ENCODE measurements around the gene CDC20.

CDC20 gene

GRCh38 chr1:43358746-43359693 lies at the start of gene CDC20:
Gene CDC20, plus strand, starts transcription at chr1:43358981. Its CDS starts 235 bp downstream, at chr1:43359216.
- peak; percentile 99 for DNase-seq

DNA sequence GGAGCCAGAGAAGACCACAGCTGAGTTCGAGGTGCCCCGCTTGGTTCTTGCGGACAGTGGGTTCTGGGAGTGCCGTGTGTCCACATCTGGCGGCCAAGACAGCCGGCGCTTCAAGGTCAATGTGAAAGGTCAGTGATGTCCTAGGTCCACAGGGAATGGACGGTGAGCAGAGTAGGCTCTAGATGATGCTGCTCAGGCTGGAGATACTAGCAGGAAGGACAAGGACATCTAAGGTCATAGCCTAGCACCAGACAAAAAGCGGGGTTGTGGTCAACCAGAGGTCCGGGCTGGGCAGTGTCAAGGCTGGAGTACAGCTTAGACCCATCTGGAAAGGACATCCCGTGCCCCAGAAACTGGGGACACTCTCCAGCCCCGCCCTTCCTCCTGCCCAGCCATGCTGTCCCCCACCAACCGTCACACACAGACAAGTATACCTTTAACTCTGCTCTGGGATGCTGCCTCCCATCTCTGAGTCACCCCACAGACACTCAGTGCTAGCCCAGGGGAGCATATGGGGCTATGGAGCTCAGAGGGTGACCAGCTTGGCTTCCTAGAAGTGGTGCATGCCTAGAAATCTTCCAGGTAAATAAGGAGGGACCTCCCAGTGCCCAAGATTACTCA lies 49.3 kb upstream of the CDC20 start:
- no peak for DNase-seq

- DNase-seq, result no peak
Observed at GRCh38 chr1:43311521-43311920, 47.3 kb upstream of the CDC20 start.

GRCh38 chr1:43312212-43312623 lies 46.6 kb upstream of the CDC20 start:
- DNase-seq, result no peak

DNA sequence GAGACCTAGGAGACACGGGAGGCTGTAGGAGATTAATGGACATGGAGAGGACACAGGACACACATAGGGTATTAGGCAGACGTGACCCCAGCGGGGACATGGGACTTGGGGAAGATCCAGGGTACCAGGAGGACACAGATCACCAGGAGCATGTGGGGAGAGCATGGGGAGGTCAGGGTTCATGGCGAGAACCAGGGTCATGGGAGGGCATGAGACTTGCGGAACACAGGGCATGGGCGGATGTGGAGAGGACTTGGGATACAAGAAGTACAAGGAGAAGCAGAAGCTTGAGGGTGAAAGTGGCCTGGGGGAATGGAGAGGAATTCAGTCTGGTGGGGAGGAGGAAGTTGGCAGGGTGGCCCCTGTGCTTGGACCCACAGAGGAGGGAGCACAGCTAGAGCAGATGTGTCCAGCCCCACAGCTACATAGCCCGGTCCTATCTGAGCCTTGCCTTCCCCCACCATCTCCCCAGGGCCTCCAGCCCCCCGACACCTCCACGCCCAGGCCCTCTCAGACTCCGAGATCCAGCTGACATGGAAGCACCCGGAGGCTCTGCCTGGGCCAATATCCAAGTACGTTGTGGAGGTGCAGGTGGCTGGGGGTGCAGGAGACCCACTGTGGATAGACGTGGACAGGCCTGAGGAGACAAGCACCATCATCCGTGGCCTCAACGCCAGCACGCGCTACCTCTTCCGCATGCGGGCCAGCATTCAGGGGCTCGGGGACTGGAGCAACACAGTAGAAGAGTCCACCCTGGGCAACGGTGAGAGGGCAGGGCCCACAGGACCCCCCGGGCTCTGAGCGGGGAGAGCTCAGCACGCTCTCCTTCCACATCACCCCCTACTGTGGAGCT lies 45.9 kb upstream of the CDC20 start:
- DNase-seq, result no peak

- DNase-seq, result no peak
Observed at GRCh38 chr1:43313771-43314170, 45.0 kb upstream of the CDC20 start.

- DNase-seq, result no peak
Observed at GRCh38 chr1:43314233-43314632, 44.5 kb upstream of the CDC20 start.

DNA sequence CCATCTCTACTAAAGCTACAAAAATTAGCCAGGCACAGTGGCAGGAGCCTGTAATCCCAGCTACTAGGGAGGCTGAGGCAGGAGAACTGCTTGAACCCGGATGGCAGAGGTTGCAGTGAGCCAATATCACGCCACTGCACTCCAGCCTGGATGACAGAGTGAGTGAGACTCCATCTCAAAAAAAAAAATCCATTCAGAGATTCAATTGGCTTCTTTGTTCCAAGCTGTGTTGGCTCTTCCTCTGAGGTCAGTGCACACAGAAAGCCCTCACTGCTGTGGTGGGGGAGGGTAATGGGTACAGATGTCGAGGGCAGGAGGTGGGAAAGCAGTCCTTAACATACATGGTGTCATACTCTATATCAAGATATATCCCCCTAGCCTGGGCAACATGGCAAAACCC lies 43.3 kb upstream of the CDC20 start:
- DNase-seq, result no peak

DNA sequence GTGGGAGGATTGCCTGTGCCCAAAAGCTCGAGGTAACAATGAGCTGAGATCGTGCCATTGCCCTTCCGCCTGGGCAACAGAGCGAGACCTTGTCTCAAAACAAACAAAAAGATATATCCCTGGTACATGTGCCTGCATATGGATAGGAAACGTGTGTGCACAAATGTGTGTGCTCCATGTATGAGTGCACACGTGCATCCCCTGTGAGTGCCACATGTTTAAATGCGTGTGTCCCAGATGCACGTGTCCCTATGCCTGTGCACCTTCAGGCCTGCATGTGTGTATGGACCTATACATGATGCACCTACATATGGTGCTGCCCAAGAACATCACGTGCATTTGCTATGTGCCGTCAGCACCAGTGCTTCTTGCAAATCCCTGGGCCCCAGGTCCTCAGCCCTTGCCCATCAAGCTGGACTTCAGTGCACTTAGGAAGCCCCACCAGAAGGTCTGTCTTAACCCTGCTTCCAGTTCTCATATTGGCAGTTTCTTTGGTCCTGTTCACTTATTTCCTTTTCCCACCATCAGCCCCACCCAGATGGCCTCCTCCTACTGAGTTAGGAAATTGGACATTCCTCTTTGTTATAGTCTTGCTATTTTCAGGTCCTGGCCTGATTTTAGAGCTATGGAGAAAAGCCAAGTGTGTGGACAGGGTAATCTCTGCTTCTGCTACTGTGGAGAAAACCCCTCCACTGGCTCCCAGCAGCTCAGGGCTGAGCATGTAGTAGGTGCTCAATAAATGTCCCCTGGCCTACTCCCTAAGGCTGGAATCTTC lies 42.6 kb upstream of the CDC20 start:
- DNase-seq, result no peak

DNA sequence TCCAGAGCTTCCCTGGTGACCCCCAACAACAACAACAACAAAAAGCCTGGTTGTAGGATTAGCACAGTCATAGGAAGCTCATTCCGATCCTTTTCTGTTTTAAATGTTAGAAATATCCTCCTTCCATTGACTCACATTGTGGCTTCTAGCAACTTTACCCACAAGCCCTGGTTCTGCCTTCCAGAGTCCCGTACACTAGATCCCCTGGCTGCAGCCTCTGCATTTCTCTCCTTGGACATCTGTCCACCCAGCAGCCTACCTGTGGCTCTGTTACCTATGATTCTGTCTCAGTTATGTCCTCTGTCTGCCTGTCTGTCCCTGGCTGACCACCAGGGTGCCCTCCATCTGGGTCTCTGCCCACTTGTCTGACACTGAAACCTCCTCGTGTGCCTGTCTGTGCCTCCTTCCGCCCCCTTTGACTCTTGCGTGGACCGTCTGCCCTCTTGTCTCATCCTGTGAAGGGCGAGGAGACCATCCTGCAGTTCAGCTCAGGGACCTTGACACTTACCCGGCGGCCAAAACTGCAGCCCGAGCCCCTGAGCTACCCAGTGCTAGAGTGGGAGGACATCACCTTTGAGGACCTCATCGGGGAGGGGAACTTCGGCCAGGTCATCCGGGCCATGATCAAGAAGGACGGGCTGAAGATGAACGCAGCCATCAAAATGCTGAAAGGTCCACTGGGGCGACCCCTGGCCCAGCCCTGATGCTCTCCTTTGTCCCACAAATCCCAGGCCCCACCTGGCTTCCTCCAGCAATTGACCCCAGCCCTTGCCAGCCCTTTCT lies 41.9 kb upstream of the CDC20 start:
- no peak for DNase-seq

- DNase-seq, result no peak
Observed at GRCh38 chr1:43317817-43318471, 40.8 kb upstream of the CDC20 start.

DNA sequence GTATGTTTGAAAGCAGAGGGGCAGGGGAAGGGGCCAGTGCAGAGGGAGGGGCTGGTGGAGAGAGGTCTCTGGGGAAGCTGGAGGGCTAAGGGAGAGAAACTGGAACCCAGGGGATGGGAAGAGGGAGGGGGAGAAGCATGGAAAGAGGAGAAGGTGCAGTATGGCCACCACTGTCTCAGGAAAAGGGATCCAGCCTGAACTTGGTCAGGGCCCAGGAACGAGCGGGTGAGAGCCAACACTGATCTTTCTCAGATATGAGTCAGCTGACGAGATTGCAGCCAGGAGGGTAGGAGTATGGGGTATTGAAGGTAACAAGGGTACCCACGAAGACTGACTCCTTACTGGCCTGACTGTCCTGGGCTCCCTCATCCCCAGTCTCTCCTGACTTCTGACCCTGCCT lies 40.0 kb upstream of the CDC20 start:
- DNase-seq, result no peak

DNA sequence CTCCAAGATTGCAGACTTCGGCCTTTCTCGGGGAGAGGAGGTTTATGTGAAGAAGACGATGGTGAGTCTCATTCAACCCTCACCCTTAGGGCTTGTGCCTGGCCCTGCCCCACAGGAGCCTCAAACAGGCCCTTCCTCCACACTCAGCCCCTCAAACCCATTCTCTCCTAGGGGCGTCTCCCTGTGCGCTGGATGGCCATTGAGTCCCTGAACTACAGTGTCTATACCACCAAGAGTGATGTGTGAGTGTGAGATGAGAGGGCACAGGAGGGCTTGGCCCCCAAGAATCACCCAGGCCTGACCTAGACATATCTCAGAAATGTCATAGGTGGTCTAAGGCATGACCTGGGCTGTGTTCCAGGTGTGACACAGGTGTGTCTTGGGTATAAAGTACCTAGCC lies 39.5 kb upstream of the CDC20 start:
- DNase-seq, result no peak

DNA sequence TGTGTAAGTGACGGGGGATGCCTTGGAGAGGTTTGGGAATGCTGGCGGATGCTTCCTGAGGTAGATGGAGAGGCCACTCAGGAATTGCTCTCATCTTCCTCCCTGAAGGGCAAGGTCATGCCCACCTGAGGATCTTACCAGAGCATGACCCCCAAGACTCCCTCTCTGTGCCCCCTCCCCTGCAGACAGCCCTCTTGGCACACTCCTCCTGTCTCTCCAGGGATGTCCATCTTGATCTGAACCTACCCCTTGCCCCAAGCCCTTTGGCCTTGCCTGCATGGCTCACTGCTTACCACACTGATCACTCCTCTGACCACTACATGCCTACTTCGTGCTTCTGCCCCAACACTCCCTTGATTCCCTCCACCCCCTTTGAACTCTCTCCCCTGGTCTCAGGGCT lies 39.0 kb upstream of the CDC20 start:
- DNase-seq, result no peak

DNA sequence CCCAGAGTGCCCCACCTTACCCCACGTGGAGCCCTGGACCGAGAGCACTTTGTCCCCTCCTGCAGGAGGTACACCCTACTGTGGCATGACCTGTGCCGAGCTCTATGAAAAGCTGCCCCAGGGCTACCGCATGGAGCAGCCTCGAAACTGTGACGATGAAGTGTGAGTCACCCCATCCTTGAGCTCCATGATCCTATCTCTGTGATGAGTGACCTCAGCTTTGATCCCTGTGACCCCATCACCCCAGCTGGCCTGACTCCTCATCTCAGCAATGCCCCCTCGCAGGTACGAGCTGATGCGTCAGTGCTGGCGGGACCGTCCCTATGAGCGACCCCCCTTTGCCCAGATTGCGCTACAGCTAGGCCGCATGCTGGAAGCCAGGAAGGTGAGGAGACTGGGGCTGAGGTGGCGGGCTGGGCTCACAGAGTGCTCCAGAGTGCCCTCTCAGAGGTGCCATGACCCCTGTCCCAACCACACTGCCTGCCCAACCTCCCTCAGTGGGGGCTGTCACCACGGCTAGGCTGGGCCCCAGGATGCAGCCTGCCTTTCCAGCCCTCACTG lies 37.4 kb upstream of the CDC20 start:
- DNase-seq, result no peak

GRCh38 chr1:43322506-43322905 lies 36.3 kb upstream of the CDC20 start:
- no peak for DNase-seq

GRCh38 chr1:43324810-43325209 lies 34.0 kb upstream of the CDC20 start:
- DNase-seq, result no peak

DNA sequence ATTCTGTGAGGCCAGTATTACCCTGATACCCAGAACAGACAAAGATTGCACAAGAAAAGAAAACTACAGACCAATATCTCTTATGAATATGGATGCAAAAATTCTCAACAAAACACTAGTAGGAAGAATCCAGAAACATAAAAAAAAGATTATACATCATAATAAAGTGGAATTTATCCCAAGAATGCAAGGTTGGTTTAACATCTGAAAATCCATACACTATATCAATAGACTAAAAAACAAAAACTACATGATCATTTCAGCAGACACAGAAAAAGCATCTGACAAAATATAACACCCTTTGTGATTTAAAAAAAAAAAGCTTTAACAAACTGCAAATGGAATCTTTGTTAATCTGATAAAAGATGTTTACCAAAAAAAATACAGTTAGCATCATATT lies 33.4 kb upstream of the CDC20 start:
- DNase-seq, result no peak

GRCh38 chr1:43327549-43328292 lies 31.1 kb upstream of the CDC20 start:
- DNase-seq, result no peak

Data from stimulated activated CD4-positive, alpha-beta T cell treated with anti-CD3 and anti-CD28 coated beads, Interleukin-4, amount 100 ng/mL, for 24 hours (primary cell).